Brain microvascular endothelial cell (primary cell): ENCODE measurements around the gene HCK.

Experiments used
- DNase-seq: peaks from one replicate; pipeline ENCODE4 v3.0.0-alpha.2; 2020
- H3K27ac ChIP-seq: fragments of 250-450 bp; sonication (Bioruptor Pico); 2 replicates; pipeline ENCODE4 v1.5.1; 2020; ENCODE audit warnings: mild to moderate bottlenecking, moderate library complexity
- H3K27me3 ChIP-seq: fragments of 250-450 bp; sonication (Bioruptor Pico); replicated peaks from 2 replicates; pipeline ENCODE4 v1.5.1; 2020; ENCODE audit warnings: mild to moderate bottlenecking
- H3K36me3 ChIP-seq: fragments of 250-450 bp; sonication (Bioruptor Pico); replicated peaks from 2 replicates; pipeline ENCODE4 v1.5.1; 2020; ENCODE audit warnings: mild to moderate bottlenecking
- H3K4me3 ChIP-seq: 2 replicates; pipeline ENCODE4 v1.5.1; 2011; ENCODE audit warnings: low read depth, mild to moderate bottlenecking, control low read depth, low read length, moderate library complexity
- in situ Hi-C: cut with HindIII; loops from 2 replicates; pipeline ENCODE4 v1.10.0; 2017; ENCODE audit warnings: low sequenced_read_pairs, low pct_ligation_motif_present
- TF ChIP-seq, protein P1 (sequence below): IDR thresholded peaks from 2 replicates; pipeline ENCODE4 v1.5.1; 2011; ENCODE audit warnings: low read depth, mild to moderate bottlenecking, moderate library complexity, low read length, control low read depth, inconsistent platforms; ENCODE audit errors: missing control alignments

The HCK gene

DNA sequence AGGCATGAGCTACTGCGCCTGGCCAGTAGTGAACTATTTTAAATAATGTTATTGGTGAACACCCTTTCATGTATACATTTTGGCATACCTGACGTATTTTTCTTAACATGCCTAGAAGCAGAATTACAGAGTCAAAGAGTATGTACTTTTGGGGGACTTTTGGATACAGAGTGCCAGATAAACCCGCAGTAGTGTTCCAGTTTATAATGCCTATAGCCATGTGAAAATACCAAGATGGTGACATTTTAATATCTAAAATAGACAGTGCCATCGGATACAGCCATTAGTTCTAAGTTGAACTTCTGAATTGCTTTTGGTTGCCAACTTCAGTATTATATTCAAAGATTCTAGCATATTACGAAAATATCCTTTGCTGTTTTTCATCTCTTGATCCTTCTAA, 77.8 kb downstream of the HCK start:
- TF ChIP-seq, protein P1, sequence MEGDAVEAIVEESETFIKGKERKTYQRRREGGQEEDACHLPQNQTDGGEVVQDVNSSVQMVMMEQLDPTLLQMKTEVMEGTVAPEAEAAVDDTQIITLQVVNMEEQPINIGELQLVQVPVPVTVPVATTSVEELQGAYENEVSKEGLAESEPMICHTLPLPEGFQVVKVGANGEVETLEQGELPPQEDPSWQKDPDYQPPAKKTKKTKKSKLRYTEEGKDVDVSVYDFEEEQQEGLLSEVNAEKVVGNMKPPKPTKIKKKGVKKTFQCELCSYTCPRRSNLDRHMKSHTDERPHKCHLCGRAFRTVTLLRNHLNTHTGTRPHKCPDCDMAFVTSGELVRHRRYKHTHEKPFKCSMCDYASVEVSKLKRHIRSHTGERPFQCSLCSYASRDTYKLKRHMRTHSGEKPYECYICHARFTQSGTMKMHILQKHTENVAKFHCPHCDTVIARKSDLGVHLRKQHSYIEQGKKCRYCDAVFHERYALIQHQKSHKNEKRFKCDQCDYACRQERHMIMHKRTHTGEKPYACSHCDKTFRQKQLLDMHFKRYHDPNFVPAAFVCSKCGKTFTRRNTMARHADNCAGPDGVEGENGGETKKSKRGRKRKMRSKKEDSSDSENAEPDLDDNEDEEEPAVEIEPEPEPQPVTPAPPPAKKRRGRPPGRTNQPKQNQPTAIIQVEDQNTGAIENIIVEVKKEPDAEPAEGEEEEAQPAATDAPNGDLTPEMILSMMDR, result no peak
- H3K36me3 ChIP-seq, result peaks cover 9% of the 10 kb centered on the region
- H3K27ac ChIP-seq, result no peak overlapping the region

DNA sequence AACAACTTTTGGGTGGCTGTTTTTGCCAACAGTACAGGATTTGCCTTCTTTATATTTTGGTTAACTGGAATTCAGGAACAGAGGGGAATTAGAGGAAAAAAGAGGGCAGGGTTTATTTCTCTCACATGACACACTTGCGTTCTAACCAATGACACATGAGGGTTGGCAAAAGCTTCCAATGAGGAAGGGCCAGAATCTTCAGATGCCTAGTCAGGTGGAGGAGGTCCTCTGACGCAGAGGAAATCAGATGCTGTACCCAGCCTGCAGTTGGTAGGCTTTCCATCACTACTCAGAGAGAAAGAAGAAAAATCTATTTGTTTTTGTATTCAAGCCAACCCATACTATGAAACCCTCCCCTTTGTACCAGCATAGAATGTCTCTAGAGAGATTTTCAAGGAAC, 78.3 kb downstream of the HCK start:
- TF ChIP-seq, protein P1, result no peak
- Histone ChIP-seq H3K4me3 (no peak overlapping the region), H3K36me3 (peaks cover 8% of the 10 kb centered on the region), H3K27me3 (no peaks in the 10 kb centered on the region), H3K27ac (no peak overlapping the region)
- no peak for DNase-seq
- in situ Hi-C loops, result no loop called here

More for the DNA sequence above, 77.8 kb downstream of the HCK start:
- in situ Hi-C loops, result no loop called here
- H3K27me3 ChIP-seq, result no peaks in the 10 kb centered on the region
- H3K4me3 ChIP-seq, result no peak overlapping the region
- no peak for DNase-seq

DNA sequence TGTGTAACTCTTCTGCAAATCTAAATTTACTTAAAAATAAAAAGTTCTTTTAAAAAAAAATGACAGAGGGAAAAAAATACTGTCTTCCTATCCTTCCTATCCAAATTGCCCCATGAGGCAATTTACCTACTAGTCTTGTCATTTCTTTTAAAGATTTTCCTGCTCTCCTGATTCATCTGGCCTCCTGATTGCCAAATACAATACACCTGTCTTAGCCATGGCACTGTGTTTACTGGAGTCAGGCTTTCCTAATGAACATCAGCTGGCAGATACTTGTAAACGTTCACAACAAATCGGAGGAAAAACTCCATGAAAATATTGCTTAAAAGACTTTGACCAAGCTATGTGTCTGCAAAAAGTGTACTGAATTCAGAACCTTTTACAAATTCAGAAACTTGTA, 78.9 kb downstream of the HCK start:
- H3K4me3 ChIP-seq, result no peak overlapping the region
- in situ Hi-C loops, result no loop called here
- H3K27ac ChIP-seq, result no peak overlapping the region
- peaks cover 8% of the 10 kb centered on the region for H3K36me3 ChIP-seq
- no peaks in the 10 kb centered on the region for H3K27me3 ChIP-seq
- TF ChIP-seq, protein P1, result no peak
- DNase-seq, result no peak

DNA sequence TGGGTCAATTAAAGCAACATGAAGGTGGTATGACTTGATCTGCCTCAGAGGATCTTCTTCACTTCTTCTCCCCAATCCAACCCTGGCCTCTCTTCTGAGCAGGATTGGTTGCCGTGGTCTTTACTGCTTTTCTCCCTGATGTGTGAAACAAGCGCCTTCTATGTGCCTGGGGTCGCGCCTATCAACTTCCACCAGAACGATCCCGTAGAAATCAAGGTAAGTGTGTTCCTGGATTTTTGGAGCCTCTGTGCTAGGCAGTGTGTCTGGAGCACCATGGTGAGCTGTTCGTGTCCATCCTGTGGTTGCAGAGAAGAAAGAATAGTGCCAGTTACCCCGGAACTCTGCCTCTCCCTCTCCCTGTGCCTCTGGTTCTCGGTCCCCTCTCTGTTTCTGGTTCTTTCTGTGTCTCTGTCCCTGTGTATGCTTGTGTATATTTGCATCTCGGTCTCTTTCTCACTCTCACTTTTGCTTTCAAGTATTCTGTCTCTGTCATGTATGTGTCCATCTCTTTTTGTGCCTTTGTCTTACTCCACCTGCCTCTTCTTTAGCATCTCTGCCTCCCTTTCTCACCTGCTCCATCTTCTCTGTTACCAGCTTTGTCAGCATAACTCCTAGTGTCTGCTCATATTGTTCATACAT, 81.0 kb downstream of the HCK start:
- in situ Hi-C loops, result no loop called here
- H3K27ac ChIP-seq, result no peak overlapping the region
- no peaks in the 10 kb centered on the region for H3K27me3 ChIP-seq
- no peak for DNase-seq
- TF ChIP-seq, protein P1, result no peak
- H3K4me3 ChIP-seq, result no peak overlapping the region
- peaks cover 21% of the 10 kb centered on the region for H3K36me3 ChIP-seq

DNA sequence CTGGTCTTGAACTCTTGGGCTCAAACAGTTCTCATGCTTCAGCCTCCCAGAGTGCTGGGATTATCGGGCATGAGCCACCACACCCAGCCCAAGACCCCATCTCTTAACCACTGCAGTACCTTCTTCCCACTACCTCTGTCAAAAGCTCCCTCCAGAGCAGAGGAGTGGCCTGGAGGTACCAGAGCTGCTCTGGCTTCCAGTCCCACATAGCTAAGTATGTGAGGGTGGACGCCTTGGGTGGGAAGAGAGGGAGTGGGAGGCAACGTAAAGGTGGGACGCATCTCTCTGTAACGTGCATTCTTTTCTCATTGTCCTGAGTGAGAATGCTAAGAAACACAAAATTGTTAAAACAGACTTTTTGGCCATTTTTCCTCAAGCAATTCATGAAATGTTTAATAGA, 82.0 kb downstream of the HCK start:
- TF ChIP-seq, protein P1, result no peak
- no peak for DNase-seq
- Histone ChIP-seq H3K36me3 (peaks cover 30% of the 10 kb centered on the region), H3K27me3 (no peaks in the 10 kb centered on the region), H3K4me3 (no peak overlapping the region), H3K27ac (no peak overlapping the region)
- in situ Hi-C loops, result no loop called here

DNA sequence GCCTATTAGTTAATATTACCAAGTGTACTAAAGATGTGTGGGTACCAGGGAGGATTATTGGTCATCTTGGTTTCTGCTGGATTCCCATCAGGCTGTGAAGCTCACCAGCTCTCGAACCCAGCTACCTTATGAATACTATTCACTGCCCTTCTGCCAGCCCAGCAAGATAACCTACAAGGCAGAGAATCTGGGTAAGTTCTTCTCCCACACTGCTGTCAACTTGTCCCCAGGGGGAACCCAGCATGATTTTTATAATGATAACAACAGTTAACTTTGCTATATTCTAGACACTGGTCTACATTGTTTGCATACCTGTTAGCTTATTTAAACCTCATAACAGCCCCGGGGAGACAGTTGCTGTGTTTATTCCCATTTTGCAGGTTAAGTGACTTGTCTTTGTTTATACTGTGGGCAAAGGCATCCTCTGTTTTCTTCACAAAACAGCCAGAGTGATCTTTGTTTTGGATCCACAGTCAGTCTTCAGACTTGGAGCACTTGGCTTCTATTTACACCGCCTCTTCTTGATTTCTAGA, 84.0 kb downstream of the HCK start:
- in situ Hi-C loops, result no loop called here
- H3K4me3 ChIP-seq, result no peak overlapping the region
- TF ChIP-seq, protein P1, result no peak
- H3K27me3 ChIP-seq, result no peaks in the 10 kb centered on the region
- DNase-seq, result no peak
- no peak overlapping the region for H3K27ac ChIP-seq
- H3K36me3 ChIP-seq, result peaks cover 43% of the 10 kb centered on the region
